Left lung (tissue), 10 donors: ENCODE data around the gene AATF. TPM values are rescaled to one million over a fixed set of nuclear protein-coding genes. Genes with fewer than 3 reads are reported as not detected.
A peak's percentile ranks its signal among the peaks of the same experiment; 100 is the strongest.

Experiments used
- ATAC-seq: fragments of 200-7000 bp; cut with Tn5 transposase; one replicate; pipeline ENCODE4 v1.9.1; 2020; ENCODE audit warnings: moderate library complexity
- DNase-seq, 4 donors: peaks; one replicate each; pipeline ENCODE4 v3.0.0-alpha.2; 2013 to 2020
- H3K27ac ChIP-seq, 2 donors: fragments of 200-600 bp; sonication (generic) in 1 of 2; one replicate each; pipeline versions ENCODE4 v1.5.0 to v1.8.0; 2020 to 2021
- H3K27me3 ChIP-seq, 2 donors: fragments of 200-600 bp; sonication (generic) in 1 of 2; one replicate each; pipeline versions ENCODE4 v1.5.0 to v1.8.0; 2020 to 2021
- H3K36me3 ChIP-seq, 2 donors: fragments of 200-600 bp; sonication (generic) in 1 of 2; one replicate each; pipeline versions ENCODE4 v1.5.0 to v1.8.0; 2020 to 2021
- H3K4me1 ChIP-seq, 2 donors: fragments of 200-600 bp; one replicate each; pipeline ENCODE4 v1.8.0; 2021
- H3K4me3 ChIP-seq, 2 donors: fragments of 200-600 bp; sonication (generic) in 1 of 2; one replicate each; pipeline versions ENCODE4 v1.5.0 to v1.8.0; 2020 to 2021; ENCODE audit warnings: mild to moderate bottlenecking in 1 of 2
- H3K9me3 ChIP-seq, 2 donors: fragments of 200-600 bp; sonication (generic) in 1 of 2; one replicate each; pipeline versions ENCODE4 v1.5.0 to v1.8.0; 2020 to 2021
- intact Hi-C, 2 donors: fragments of 100-400 bp; cut with DNase I; formaldehyde crosslinking; loops; one replicate each; pipeline versions ENCODE4 v1.11.2 to v1.14.2; 2022
- polyA plus RNA-seq, 6 donors: library from polyadenylated mRNA; unstranded; fragments of 120-200 nt; gene quantifications; one replicate each; pipeline ENCODE4 v1.2.1, GENCODE V29; 2013; ENCODE audit not compliant: insufficient read length in 6 of 6
- total RNA-seq, 2 donors: library from RNA; stranded (reverse); fragmentation: NEBNext Ultra II Directional; extraction: Animal tissue kit (Norgen Biotek cat#: 25700); gene quantifications; one replicate each; pipeline ENCODE4 v1.2.1, GENCODE V29; 2021
- TF ChIP-seq, protein P1 (sequence below), 2 donors: fragments of 200-600 bp; sonication (generic) in 1 of 2; IDR thresholded peaks; one replicate each; pipeline versions ENCODE4 v1.5.0 to v1.8.0; 2021; ENCODE audit warnings: antibody characterized with exemption in 2 of 2
- donor health status: DM: no; HTN: yes; CAD: no.
- donor health status: DM: no; HTN: no; CAD: no.

AATF gene
- total and polyA plus RNA-seq, 8 donors = 31.6 to 42.4 (median 37.8) TPM

DNA sequence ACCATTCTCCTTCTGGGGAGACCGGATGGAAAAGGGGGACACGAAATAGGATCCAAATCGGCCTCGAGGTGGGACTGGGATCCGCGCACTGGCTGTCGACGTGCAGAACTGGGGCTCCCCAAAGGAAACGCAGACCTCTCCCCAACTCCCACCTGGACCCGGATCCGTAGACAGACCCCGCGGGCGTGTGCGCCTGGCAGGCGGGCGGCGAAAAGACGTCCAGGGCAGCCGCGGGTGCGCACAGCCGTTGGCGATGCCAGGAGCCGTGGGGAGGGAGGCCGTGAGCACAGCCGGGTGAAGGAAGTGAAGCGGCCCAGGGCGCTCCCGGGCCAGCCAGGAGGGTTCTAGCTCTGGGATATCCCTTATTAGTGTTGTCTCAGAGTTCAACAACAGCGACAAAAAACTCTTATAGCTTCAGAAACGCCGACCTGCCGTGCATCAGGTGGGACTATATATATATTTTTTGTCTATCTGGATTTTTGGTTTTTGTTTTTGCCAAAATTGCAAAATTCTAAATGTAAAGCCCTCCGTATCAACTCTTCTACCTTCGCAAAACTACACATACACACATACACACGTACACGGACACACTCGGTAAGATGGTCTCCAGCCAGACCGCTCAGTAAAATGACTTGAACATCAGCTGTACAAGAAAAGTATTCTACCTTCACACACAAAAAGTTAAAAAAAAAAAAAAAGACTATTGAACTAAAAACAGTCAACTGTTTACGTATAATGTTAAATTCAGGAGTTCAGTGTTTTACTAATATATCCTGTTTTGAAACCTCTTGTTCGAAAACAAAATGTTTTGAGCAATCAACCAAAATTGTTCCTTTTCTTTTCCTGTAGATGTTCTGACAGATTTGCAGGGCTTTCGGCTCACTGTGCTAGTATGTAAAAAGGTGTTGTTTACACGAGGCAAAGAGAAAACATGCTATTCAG, 5.2 kb upstream of the AATF start:
- H3K27me3 ChIP-seq = peaks cover 94% of the 10 kb centered on the region in 2 donors
- intact Hi-C loops = no loop called here
- H3K9me3 ChIP-seq = no peaks in the 10 kb centered on the region
- H3K36me3 ChIP-seq = no peaks in the 10 kb centered on the region
- DNase-seq = peak in 1 of 4 donors; percentile 83
- peaks cover 0 to 28% of the 10 kb centered on the region in 2 donors for H3K4me1 ChIP-seq
- TF ChIP-seq, protein P1, sequence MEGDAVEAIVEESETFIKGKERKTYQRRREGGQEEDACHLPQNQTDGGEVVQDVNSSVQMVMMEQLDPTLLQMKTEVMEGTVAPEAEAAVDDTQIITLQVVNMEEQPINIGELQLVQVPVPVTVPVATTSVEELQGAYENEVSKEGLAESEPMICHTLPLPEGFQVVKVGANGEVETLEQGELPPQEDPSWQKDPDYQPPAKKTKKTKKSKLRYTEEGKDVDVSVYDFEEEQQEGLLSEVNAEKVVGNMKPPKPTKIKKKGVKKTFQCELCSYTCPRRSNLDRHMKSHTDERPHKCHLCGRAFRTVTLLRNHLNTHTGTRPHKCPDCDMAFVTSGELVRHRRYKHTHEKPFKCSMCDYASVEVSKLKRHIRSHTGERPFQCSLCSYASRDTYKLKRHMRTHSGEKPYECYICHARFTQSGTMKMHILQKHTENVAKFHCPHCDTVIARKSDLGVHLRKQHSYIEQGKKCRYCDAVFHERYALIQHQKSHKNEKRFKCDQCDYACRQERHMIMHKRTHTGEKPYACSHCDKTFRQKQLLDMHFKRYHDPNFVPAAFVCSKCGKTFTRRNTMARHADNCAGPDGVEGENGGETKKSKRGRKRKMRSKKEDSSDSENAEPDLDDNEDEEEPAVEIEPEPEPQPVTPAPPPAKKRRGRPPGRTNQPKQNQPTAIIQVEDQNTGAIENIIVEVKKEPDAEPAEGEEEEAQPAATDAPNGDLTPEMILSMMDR (IDR thresholded peaks at IDR 0.05) = no peak
- H3K4me3 ChIP-seq = no peak overlapping the region
- H3K27ac ChIP-seq = no peak overlapping the region
- ATAC-seq = no peak

DNA sequence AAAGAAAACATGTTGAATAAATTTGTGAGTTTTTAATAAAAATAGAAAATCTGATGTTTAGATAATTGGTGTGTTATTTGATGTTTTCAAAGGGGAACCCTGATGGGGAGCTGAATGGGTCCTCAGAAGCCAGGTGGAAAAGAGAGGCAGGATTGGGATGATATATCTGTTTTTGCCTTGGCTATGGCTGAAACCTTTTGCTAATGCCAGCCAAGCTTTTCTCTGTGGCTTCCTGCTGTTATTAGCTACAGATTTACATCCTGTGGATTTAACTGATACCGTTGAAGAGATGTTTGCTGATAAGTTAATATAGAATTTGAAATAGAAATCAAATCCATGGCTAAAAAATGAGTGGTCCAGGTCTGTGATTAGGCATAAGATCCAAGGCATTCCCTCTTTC, 4.2 kb upstream of the AATF start:
- DNase-seq = no peak
- no peak for ATAC-seq
- H3K36me3 ChIP-seq = no peaks in the 10 kb centered on the region
- intact Hi-C loops = no loop called here
- H3K4me1 ChIP-seq = peaks cover under 1 to 22% of the 10 kb centered on the region in 2 donors
- no peak overlapping the region for H3K4me3 ChIP-seq
- H3K27me3 ChIP-seq = peaks cover 83 to 84% of the 10 kb centered on the region in 2 donors
- TF ChIP-seq, protein P1 (IDR thresholded peaks at IDR 0.05) = no peak
- no peaks in the 10 kb centered on the region for H3K9me3 ChIP-seq
- no peak overlapping the region for H3K27ac ChIP-seq

DNA sequence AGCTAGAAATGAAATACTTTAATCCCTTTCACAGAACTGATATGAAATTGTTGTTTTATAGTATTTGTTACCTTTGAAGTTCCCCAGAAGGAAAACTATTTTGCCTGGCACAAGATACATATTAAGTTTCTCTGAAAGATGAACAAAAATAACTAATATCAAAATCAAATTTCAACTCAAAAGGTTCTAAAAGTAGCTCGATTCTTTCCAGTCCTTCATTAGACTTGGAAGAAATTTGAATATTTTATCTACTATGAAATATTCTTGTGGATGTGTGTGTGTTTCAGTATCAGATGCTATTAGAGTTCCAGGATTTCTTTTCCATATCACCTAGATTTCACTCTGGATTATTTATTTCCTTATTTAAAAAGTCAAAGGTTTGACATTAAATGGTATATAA, 3.6 kb upstream of the AATF start:
- intact Hi-C loops = no loop called here
- DNase-seq (no peak), ATAC-seq (no peak)
- TF ChIP-seq, protein P1 (IDR thresholded peaks at IDR 0.05) = no peak
- no peak overlapping the region for H3K27ac ChIP-seq
- H3K36me3 ChIP-seq = no peaks in the 10 kb centered on the region
- peaks cover 6 to 28% of the 10 kb centered on the region in 2 donors for H3K4me1 ChIP-seq
- H3K27me3 ChIP-seq = peaks cover 78% of the 10 kb centered on the region in 2 donors
- no peak overlapping the region for H3K4me3 ChIP-seq
- no peaks in the 10 kb centered on the region for H3K9me3 ChIP-seq

DNA sequence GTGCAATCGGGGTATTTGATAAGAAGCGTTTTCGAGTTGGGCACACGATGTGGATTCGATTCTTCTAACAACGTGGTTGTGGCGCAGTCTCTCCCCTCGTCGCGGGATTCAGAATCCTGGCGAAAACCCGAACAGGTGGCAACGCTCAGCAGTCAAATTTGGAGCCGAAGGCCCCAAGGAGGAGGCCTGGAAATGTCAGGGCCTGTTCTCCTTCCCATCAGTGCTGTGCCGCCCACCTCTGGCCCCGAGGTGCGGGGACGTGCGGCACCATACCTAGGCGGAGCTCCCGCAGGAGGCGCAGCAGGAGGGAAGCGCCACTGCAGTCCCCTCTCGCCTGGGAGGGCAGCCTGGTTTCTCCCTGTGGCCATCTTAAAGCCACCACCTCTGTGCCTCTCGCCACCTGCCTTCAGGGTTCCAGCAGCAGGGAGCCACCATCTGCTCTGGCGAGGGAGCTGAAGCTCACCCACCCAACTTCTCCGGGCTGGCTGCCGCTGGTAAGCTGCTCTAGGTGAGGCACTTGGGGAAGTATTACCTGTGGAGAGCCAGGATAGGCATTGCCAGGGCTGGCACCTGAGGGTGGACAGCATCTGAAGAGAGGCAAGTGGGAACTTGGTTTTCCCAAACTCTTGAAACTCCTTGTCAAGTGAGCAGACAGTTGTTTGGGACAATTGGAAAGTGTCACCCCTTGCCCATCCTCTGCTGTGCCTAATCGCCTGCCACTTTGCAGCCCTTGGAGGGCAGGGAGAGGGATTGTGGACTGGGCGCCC, 2.6 kb upstream of the AATF start:
- H3K27me3 ChIP-seq = peaks cover 68% of the 10 kb centered on the region in 2 donors

More for the DNA sequence above, 2.6 kb upstream of the AATF start:
- no peak overlapping the region for H3K27ac ChIP-seq
- intact Hi-C loops = no loop called here
- peaks cover 0 to 9% of the 10 kb centered on the region in 2 donors for H3K36me3 ChIP-seq
- no peaks in the 10 kb centered on the region for H3K9me3 ChIP-seq
- ATAC-seq = no peak
- H3K4me3 ChIP-seq = no peak overlapping the region
- TF ChIP-seq, protein P1 (IDR thresholded peaks at IDR 0.05) = no peak
- H3K4me1 ChIP-seq = peaks cover 8 to 38% of the 10 kb centered on the region in 2 donors
- no peak for DNase-seq
